Suprapubic skin (tissue), 3 donors: ENCODE data around the gene CRYL1.

Experiments used
- CTCF ChIP-seq, 2 donors: fragments of 200-600 bp in 1 of 2; fragments of 450-650 bp in 1 of 2; sonication (generic) in 1 of 2; IDR thresholded peaks; one replicate each; pipeline ENCODE4 v1.5.1; 2016 to 2019; ENCODE audit warnings: antibody characterized with exemption in 2 of 2, mild to moderate bottlenecking in 1 of 2, moderate library complexity in 1 of 2
- POLR2A ChIP-seq, 2 donors: fragments of 450-650 bp; IDR thresholded peaks; one replicate each; pipeline ENCODE4 v1.6.1; 2017; ENCODE audit warnings: antibody characterized with exemption in 2 of 2, mild to moderate bottlenecking in 2 of 2, moderate library complexity in 2 of 2

- TF ChIP-seq CTCF (IDR thresholded peaks at IDR 0.05) (no peak), POLR2A (IDR thresholded peaks at IDR 0.05) (no peak)
Observed at GRCh38 chr13:20399961-20400360, 125.7 kb downstream of the CRYL1 start.
